Erythroblast (primary cell): Measurements from ENCODE around the gene IRF2.

Experiments used
- GATA1 ChIP-seq: IDR thresholded peaks from 2 replicates; pipeline ENCODE4 v1.6.1; 2011; ENCODE audit warnings: low read depth, mild to moderate bottlenecking, control low read depth, low read length, moderate library complexity
- POLR2A ChIP-seq: IDR thresholded peaks from 2 replicates; pipeline ENCODE4 v1.6.1; 2011; ENCODE audit warnings: mild to moderate bottlenecking, low read length

GRCh38 chr4:184401397-184402171 lies 72.8 kb downstream of the IRF2 start:
- TF ChIP-seq POLR2A (no peak), GATA1 (no peak)
